RWPE2 (cell line): ENCODE results near the gene PSD2.

Experiments used
- ATAC-seq: fragments of 200-7000 bp; cut with Tn5 transposase; 3 replicates; pipeline ENCODE4 v1.9.1; 2021; ENCODE audit warnings: low read depth
- DNase-seq: peaks from one replicate; pipeline ENCODE4 v3.0.0-alpha.2; 2020; ENCODE audit warnings: low spot score
- H3K27ac ChIP-seq: fragments of 450-650 bp; 2 replicates; pipeline ENCODE4 v1.5.1; 2017; ENCODE audit warnings: mild to moderate bottlenecking; ENCODE audit not compliant: poor library complexity, severe bottlenecking
- H3K27me3 ChIP-seq: fragments of 250-450 bp; sonication (Bioruptor Pico); 2 replicates; pipeline ENCODE4 v1.5.1; 2021; ENCODE audit warnings: mild to moderate bottlenecking, moderate library complexity; ENCODE audit not compliant: insufficient read depth, poor library complexity, severe bottlenecking
- H3K36me3 ChIP-seq: fragments of 250-450 bp; sonication (Bioruptor Pico); 2 replicates; pipeline ENCODE4 v1.5.1; 2020; ENCODE audit warnings: low read depth, mild to moderate bottlenecking, moderate library complexity
- H3K4me1 ChIP-seq: fragments of 250-450 bp; sonication (Bioruptor Pico); 2 replicates; pipeline ENCODE4 v1.5.1; 2021; ENCODE audit warnings: mild to moderate bottlenecking, moderate library complexity; ENCODE audit not compliant: insufficient read depth, poor library complexity, severe bottlenecking
- H3K4me3 ChIP-seq: fragments of 250-450 bp; sonication (Bioruptor Pico); 2 replicates; pipeline ENCODE4 v1.5.1; 2021; ENCODE audit warnings: mild to moderate bottlenecking, moderate library complexity; ENCODE audit not compliant: severe bottlenecking
- H3K9me3 ChIP-seq: fragments of 250-450 bp; sonication (Bioruptor Pico); 2 replicates; pipeline ENCODE4 v1.5.1; 2021; ENCODE audit warnings: mild to moderate bottlenecking, moderate library complexity; ENCODE audit not compliant: severe bottlenecking
- CTCF ChIP-seq: fragments of 450-650 bp; IDR thresholded peaks from one replicate; pipeline ENCODE4 v1.5.1; 2017; ENCODE audit warnings: mild to moderate bottlenecking, moderate library complexity; ENCODE audit not compliant: poor library complexity, severe bottlenecking

PSD2 gene

GRCh38 chr5:139864716-139865483 lies 69.3 kb downstream of the PSD2 start:
- no peaks in the 10 kb centered on the region for H3K27me3 ChIP-seq
- H3K4me3 ChIP-seq, result no peak overlapping the region
- TF ChIP-seq CTCF, result no peak
- H3K9me3 ChIP-seq, result no peaks in the 10 kb centered on the region
- H3K27ac ChIP-seq, result no peak overlapping the region
- no peak for ATAC-seq
- H3K36me3 ChIP-seq, result no peaks in the 10 kb centered on the region
- peaks cover 8% of the 10 kb centered on the region for H3K4me1 ChIP-seq
- no peak for DNase-seq

DNA sequence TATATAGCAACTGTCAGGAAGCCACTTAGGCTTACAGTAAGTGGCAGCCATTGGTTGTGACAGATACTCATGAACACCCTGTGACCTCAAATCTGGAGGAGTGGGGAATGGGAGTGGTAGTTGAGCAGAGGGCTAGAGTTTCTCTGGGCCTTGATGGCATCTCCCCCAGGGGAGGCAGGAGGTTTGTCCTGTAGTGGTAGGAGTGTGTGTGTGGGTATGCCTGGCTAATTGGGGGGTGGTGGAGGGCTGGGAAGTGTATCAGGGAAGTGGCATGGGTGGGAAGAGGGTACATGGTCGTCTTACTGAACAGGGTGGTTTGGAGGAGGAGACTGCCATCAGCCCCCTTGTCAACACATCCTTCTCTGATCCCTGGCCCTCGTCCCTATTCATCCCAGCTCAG lies 71.5 kb downstream of the PSD2 start:
- no peaks in the 10 kb centered on the region for H3K27me3 ChIP-seq
- ATAC-seq (no peak), DNase-seq (no peak)
- H3K4me1 ChIP-seq, result peaks cover 8% of the 10 kb centered on the region
- no peaks in the 10 kb centered on the region for H3K9me3 ChIP-seq
- no peak for TF ChIP-seq CTCF
- no peak overlapping the region for H3K4me3 ChIP-seq
- no peaks in the 10 kb centered on the region for H3K36me3 ChIP-seq
- H3K27ac ChIP-seq, result no peak overlapping the region

DNA sequence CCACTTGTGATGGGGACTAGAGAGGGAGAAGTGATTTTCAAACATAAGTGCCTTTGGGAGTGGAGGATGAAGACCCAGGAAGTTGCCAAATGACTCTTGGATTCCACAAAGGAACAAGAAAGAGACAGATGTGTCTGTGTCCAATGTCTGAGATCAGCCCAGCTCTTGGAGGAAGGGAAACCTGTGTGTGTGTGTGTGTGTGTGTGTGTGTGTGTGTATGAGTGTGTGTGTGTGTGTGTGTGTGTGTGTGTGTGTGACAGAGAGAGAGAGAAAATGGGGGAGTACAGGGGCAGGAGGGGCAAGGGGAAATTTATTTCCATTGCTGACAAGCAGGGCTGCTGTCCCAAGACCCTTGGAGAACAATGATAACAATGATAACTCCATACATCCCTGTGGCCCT lies 72.0 kb downstream of the PSD2 start:
- no peak for TF ChIP-seq CTCF
- DNase-seq (no peak), ATAC-seq (no peak)
- Histone ChIP-seq H3K4me3 (no peak overlapping the region), H3K36me3 (no peaks in the 10 kb centered on the region), H3K4me1 (peaks cover 8% of the 10 kb centered on the region), H3K27ac (no peak overlapping the region), H3K27me3 (no peaks in the 10 kb centered on the region), H3K9me3 (no peaks in the 10 kb centered on the region)

- TF ChIP-seq CTCF, result no peak
- no peaks in the 10 kb centered on the region for H3K36me3 ChIP-seq
- no peak for DNase-seq
- no peaks in the 10 kb centered on the region for H3K4me1 ChIP-seq
- no peak overlapping the region for H3K4me3 ChIP-seq
- H3K9me3 ChIP-seq, result no peaks in the 10 kb centered on the region
- H3K27ac ChIP-seq, result no peak overlapping the region
- H3K27me3 ChIP-seq, result no peaks in the 10 kb centered on the region
- no peak for ATAC-seq
Observed at GRCh38 chr5:139869042-139869790, 73.6 kb downstream of the PSD2 start.

GRCh38 chr5:139870677-139871076 lies 75.1 kb downstream of the PSD2 start:
- DNase-seq (no peak), ATAC-seq (no peak)
- Histone ChIP-seq H3K9me3 (no peaks in the 10 kb centered on the region), H3K4me1 (no peaks in the 10 kb centered on the region), H3K27me3 (no peaks in the 10 kb centered on the region), H3K27ac (no peak overlapping the region), H3K4me3 (no peak overlapping the region), H3K36me3 (no peaks in the 10 kb centered on the region)
- TF ChIP-seq CTCF, result no peak
